Heart left ventricle (tissue), 16 donors: ENCODE measurements around the gene OVCA2. TPM values are rescaled to one million over a fixed set of nuclear protein-coding genes. Genes with fewer than 3 reads are reported as not detected.
A peak's percentile ranks its signal among the peaks of the same experiment; 100 is the strongest.

Source experiments
- ATAC-seq, 4 donors: fragments of 200-7000 bp; cut with Tn5 transposase; one replicate each; pipeline ENCODE4 v1.9.1; 2020 to 2022; ENCODE audit warnings: moderate library complexity in 4 of 4, mild to moderate bottlenecking in 3 of 4, moderate number of reproducible peaks in 1 of 4
- DNase-seq, 5 donors: peaks; one replicate each; pipeline ENCODE4 v3.0.0-alpha.2; 2020
- H3K27ac ChIP-seq, 12 donors: fragments of 200-600 bp; sonication (generic) in 4 of 12; one replicate each; pipeline versions ENCODE4 v1.5.0 to v1.8.0; 2016 to 2022; ENCODE audit warnings: mild to moderate bottlenecking in 2 of 12
- H3K27me3 ChIP-seq, 9 donors: fragments of 200-600 bp; sonication (generic) in 2 of 9; one replicate each; pipeline versions ENCODE4 v1.5.1 to v1.8.0; 2016 to 2022; ENCODE audit warnings: mild to moderate bottlenecking in 3 of 9
- H3K36me3 ChIP-seq, 9 donors: fragments of 200-600 bp; sonication (generic) in 2 of 9; one replicate each; pipeline versions ENCODE4 v1.5.0 to v1.8.0; 2018 to 2022; ENCODE audit warnings: mild to moderate bottlenecking in 2 of 9
- H3K4me1 ChIP-seq, 12 donors: fragments of 200-600 bp; sonication (generic) in 4 of 12; one replicate each; pipeline versions ENCODE4 v1.5.0 to v1.8.0; 2016 to 2022; ENCODE audit warnings: mild to moderate bottlenecking in 3 of 12
- H3K4me3 ChIP-seq, 12 donors: fragments of 200-600 bp; sonication (generic) in 4 of 12; one replicate each; pipeline versions ENCODE4 v1.5.0 to v1.8.0; 2017 to 2022; ENCODE audit warnings: mild to moderate bottlenecking in 9 of 12, moderate library complexity in 4 of 12
- H3K9me3 ChIP-seq, 12 donors: fragments of 200-600 bp; sonication (generic) in 4 of 12; one replicate each; pipeline versions ENCODE4 v1.5.0 to v1.8.0; 2016 to 2022; ENCODE audit warnings: mild to moderate bottlenecking in 1 of 12
- POLR2A ChIP-seq, 2 donors: fragments of 450-650 bp; IDR thresholded peaks; one replicate each; pipeline ENCODE4 v1.6.1; 2017; ENCODE audit warnings: antibody characterized with exemption in 2 of 2, mild to moderate bottlenecking in 2 of 2, moderate library complexity in 2 of 2
- WGBS, 4 donors: extraction: QIAGEN DNeasy Blood & Tissue Kit in 2 of 4; methylation state at CpG; one replicate each; pipeline versions ENCODE4 v1.1.5 to v1.1.7; 2013 to 2018; 5-methylcytosine and 5-hydroxymethylcytosine counted together
- intact Hi-C, 10 donors: fragments of 100-400 bp; cut with DNase I; formaldehyde crosslinking; loops; one replicate each; pipeline versions ENCODE4 v1.11.1 to v1.14.2; 2022
- polyA plus RNA-seq, 2 donors: library from polyadenylated mRNA; stranded (reverse); fragments of 200-250 nt; gene quantifications; one replicate each; pipeline ENCODE4 v1.2.3, GENCODE V29; 2013
- total RNA-seq, 9 donors: library from RNA; depleted of rRNA in 2 of 9; stranded (reverse); fragments of >200 nt in 2 of 9; fragmentation: NEBNext Ultra II Directional in 3 of 9; extraction: Animal tissue kit (Norgen Biotek cat#: 25700) in 3 of 9; gene quantifications; one replicate each; pipeline versions ENCODE4 v1.1.0 to v1.2.4, GENCODE V29; 2016 to 2023
- TF ChIP-seq, protein P1 (sequence below), 12 donors: fragments of 200-600 bp; sonication (generic) in 4 of 12; IDR thresholded peaks; one replicate each; pipeline versions ENCODE4 v1.5.0 to v1.8.0; 2018 to 2022; ENCODE audit warnings: antibody characterized with exemption in 12 of 12, mild to moderate bottlenecking in 5 of 12
- donor health status: ischemic (EF 13 %, LVEDD 7.1; RV severe dilation, severe dysfunction).
- donor health status: healthy with polysubstance abuse.
- donor health status: DM: no; HTN: yes; CAD: no.
- donor health status: DM: no; HTN: no; CAD: no.
- donor health status: ischemic (EF 25% LVEDD 6.9; RV normal size, moderate dysfunction).
- donor health status: ischemic (EF 25% LVEDD 5.7; RV mildly dilated, moderate dysfunction).
- donor health status: healthy.
- donor health status: DM: yes; HTN: yes; CAD: no.
- donor health status: ischemic (EF 35%, LVEDD 5.7; RV mildly dilated, moderate dysfunction).
- donor health status: nonischemic (EF 11% LVEDD 7.7; RV severe dilation, severe dysfunction).
- donor health status: DM: yes; HTN: yes; CAD: no.
- donor health status: PGD.
- donor health status: ischemic (EF 29% LVEDD 5.4; RV normal size, mild dysfunction).
- donor health status: nonischemic (EF 23%, LVEDD 6.1; RV moderate dilation, normal function).

OVCA2 gene
- total and polyA plus RNA-seq, 11 donors: 16.0 to 52.4 (median 22.0) TPM

DNA sequence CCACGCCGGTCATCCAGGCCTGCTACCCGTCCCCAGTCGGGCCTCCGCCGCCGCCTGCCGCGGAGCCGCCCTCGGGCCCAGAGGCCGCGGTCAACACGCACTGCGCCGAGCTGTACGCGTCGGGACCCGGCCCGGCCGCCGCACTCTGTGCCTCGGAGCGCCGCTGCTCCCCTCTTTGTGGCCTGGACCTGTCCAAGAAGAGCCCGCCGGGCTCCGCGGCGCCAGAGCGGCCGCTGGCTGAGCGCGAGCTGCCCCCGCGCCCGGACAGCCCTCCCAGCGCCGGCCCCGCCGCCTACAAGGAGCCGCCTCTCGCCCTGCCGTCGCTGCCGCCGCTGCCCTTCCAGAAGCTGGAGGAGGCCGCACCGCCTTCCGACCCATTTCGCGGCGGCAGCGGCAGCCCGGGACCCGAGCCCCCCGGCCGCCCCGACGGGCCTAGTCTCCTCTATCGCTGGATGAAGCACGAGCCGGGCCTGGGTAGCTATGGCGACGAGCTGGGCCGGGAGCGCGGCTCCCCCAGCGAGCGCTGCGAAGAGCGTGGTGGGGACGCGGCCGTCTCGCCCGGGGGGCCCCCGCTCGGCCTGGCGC is 15.4 kb downstream of the OVCA2 start:
- intact Hi-C loops: loop anchor here in 3 of 10 donors (5.0 to 10.0 kb wide), 3 partner anchors 35 to 228 kb away; no protein-coding TSS in a partner anchor
- Histone ChIP-seq H3K36me3 (peaks cover 0 to 53% (median 21%) of the 10 kb centered on the region in 9 donors), H3K27ac (peak overlapping the region; percentile 67 to 98 (median 92)), H3K4me1 (peaks cover 0 to 84% (median 59%) of the 10 kb centered on the region in 12 donors), H3K4me3 (peak overlapping the region; percentile 6 to 87 (median 66)), H3K9me3 (no peaks in the 10 kb centered on the region), H3K27me3 (peaks cover 0 to 51% (median 10%) of the 10 kb centered on the region in 9 donors)
- DNase-seq (peak in 1 of 5 donors; percentile 68), ATAC-seq (no peak)
- TF ChIP-seq, protein P1, sequence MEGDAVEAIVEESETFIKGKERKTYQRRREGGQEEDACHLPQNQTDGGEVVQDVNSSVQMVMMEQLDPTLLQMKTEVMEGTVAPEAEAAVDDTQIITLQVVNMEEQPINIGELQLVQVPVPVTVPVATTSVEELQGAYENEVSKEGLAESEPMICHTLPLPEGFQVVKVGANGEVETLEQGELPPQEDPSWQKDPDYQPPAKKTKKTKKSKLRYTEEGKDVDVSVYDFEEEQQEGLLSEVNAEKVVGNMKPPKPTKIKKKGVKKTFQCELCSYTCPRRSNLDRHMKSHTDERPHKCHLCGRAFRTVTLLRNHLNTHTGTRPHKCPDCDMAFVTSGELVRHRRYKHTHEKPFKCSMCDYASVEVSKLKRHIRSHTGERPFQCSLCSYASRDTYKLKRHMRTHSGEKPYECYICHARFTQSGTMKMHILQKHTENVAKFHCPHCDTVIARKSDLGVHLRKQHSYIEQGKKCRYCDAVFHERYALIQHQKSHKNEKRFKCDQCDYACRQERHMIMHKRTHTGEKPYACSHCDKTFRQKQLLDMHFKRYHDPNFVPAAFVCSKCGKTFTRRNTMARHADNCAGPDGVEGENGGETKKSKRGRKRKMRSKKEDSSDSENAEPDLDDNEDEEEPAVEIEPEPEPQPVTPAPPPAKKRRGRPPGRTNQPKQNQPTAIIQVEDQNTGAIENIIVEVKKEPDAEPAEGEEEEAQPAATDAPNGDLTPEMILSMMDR (IDR thresholded peaks at IDR 0.05): no peak
- WGBS, 4 donors: 3 to 17% (median 7%) methylated on average over 17 to 81 of the region's 81 CpGs

DNA sequence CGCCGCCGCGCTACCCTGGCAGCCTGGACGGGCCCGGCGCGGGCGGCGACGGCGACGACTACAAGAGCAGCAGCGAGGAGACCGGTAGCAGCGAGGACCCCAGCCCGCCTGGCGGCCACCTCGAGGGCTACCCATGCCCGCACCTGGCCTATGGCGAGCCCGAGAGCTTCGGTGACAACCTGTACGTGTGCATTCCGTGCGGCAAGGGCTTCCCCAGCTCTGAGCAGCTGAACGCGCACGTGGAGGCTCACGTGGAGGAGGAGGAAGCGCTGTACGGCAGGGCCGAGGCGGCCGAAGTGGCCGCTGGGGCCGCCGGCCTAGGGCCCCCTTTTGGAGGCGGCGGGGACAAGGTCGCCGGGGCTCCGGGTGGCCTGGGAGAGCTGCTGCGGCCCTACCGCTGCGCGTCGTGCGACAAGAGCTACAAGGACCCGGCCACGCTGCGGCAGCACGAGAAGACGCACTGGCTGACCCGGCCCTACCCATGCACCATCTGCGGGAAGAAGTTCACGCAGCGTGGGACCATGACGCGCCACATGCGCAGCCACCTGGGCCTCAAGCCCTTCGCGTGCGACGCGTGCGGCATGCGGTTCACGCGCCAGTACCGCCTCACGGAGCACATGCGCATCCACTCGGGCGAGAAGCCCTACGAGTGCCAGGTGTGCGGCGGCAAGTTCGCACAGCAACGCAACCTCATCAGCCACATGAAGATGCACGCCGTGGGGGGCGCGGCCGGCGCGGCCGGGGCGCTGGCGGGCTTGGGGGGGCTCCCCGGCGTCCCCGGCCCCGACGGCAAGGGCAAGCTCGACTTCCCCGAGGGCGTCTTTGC is 16.2 kb downstream of the OVCA2 start:
- TF ChIP-seq, protein P1 (IDR thresholded peaks at IDR 0.05): no peak
- TF ChIP-seq POLR2A (IDR thresholded peaks at IDR 0.05): no peak

DNA sequence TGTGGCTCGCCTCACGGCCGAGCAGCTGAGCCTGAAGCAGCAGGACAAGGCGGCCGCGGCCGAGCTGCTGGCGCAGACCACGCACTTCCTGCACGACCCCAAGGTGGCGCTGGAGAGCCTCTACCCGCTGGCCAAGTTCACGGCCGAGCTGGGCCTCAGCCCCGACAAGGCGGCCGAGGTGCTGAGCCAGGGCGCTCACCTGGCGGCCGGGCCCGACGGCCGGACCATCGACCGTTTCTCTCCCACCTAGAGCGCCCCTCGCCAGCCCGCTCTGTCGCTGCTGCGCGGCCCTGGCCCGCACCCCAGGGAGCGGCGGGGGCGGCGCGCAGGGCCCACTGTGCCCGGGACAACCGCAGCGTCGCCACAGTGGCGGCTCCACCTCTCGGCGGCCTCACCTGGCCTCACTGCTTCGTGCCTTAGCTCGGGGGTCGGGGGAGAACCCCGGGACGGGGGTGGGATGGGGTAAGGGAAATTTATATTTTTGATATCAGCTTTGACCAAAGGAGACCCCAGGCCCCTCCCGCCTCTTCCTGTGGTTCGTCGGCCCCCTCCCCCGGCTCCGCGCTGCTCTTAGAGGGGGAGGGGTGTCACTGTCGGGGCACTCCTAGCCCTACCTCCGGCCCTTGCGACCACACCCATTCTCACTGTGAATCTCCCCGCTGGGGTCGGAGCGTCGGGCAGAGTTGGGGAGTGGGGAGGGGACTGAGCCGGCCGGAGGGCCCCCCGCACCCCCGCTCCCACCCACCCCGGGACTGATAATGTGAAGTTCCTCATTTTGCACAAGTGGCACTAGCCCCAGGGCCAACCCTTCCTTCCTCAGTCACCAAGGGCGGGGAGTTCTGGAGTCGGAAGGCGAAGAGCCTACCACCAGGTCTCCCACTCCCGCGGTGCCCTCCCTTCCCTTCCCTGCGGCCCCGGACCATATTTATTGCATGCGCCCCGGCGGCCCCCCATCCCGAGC is 17.0 kb downstream of the OVCA2 start:
- Histone ChIP-seq H3K27me3 (peaks cover 0 to 43% (median 10%) of the 10 kb centered on the region in 9 donors), H3K4me3 (peak overlapping the region; percentile 24 to 87 (median 66)), H3K9me3 (no peaks in the 10 kb centered on the region), H3K27ac (peak overlapping the region; percentile 67 to 98 (median 92)), H3K36me3 (peaks cover 0 to 63% (median 31%) of the 10 kb centered on the region in 9 donors), H3K4me1 (peaks cover 3 to 92% (median 62%) of the 10 kb centered on the region in 12 donors)
- WGBS, 4 donors: 15 to 33% (median 17%) methylated on average over 59 to 78 of the region's 78 CpGs
- TF ChIP-seq POLR2A (IDR thresholded peaks at IDR 0.05): no peak
- TF ChIP-seq, protein P1 (IDR thresholded peaks at IDR 0.05): peak; percentile 69 to 87 (median 80)
- intact Hi-C loops: loop anchor here in 3 of 10 donors (2.0 to 10.0 kb wide), 4 partner anchors 33 to 226 kb away; no protein-coding TSS in a partner anchor
- ATAC-seq (peak in 3 of 4 donors; percentile 19 to 43 (median 30)), DNase-seq (peak; percentile 83 to 93 (median 84))

More for the DNA sequence above, 16.2 kb downstream of the OVCA2 start:
- peak in 1 of 5 donors; percentile 48 for DNase-seq
- intact Hi-C loops: loop anchor here in 3 of 10 donors (2.0 to 10.0 kb wide), 4 partner anchors 34 to 227 kb away; no protein-coding TSS in a partner anchor
- peaks cover 0 to 51% (median 10%) of the 10 kb centered on the region in 9 donors for H3K27me3 ChIP-seq
- H3K9me3 ChIP-seq: no peaks in the 10 kb centered on the region
- H3K4me3 ChIP-seq: peak overlapping the region; percentile 24 to 87 (median 66)
- H3K36me3 ChIP-seq: peaks cover 0 to 59% (median 22%) of the 10 kb centered on the region in 9 donors
- H3K4me1 ChIP-seq: peaks cover 2 to 91% (median 65%) of the 10 kb centered on the region in 12 donors
- 20 to 29% (median 22%) methylated on average over 32 to 98 of the region's 98 CpGs for WGBS, 4 donors
- peak overlapping the region; percentile 67 to 98 (median 92) for H3K27ac ChIP-seq
- no peak for ATAC-seq
